Loucy (cell line): Measurements from ENCODE around the gene PDE8A.

Experiments used
- H2AFZ ChIP-seq: fragments of 200-600 bp; sonication (generic); 2 replicates; pipeline ENCODE4 v1.6.0; 2016; ENCODE audit warnings: antibody characterized with exemption, mild to moderate bottlenecking, low read length, moderate library complexity
- H3F3A ChIP-seq: fragments of 200-600 bp; 2 replicates; pipeline ENCODE4 v1.6.0; 2016; ENCODE audit warnings: antibody characterized with exemption, low read depth, mild to moderate bottlenecking
- H3K27me3 ChIP-seq: fragments of 200-600 bp; sonication (generic); 2 replicates; pipeline ENCODE4 v1.6.1; 2014; ENCODE audit warnings: low read length, mild to moderate bottlenecking; ENCODE audit not compliant: insufficient read depth, poor library complexity, severe bottlenecking
- H3K36me3 ChIP-seq: fragments of 200-600 bp; sonication (generic); 2 replicates; pipeline ENCODE4 v1.6.1; 2016; ENCODE audit warnings: low read length; ENCODE audit not compliant: insufficient read depth
- H3K4me1 ChIP-seq: fragments of 200-600 bp; sonication (generic); 2 replicates; pipeline ENCODE4 v1.5.1; 2014; ENCODE audit warnings: low read length, mild to moderate bottlenecking; ENCODE audit not compliant: insufficient read depth, poor library complexity, severe bottlenecking
- H3K4me2 ChIP-seq: fragments of 200-600 bp; sonication (generic); 2 replicates; pipeline ENCODE4 v1.6.0; 2014; ENCODE audit warnings: antibody characterized with exemption, low read length, low read depth, mild to moderate bottlenecking; ENCODE audit not compliant: poor library complexity, severe bottlenecking
- H3K4me3 ChIP-seq: fragments of 200-600 bp; sonication (generic); 2 replicates; pipeline ENCODE4 v1.5.1; 2014; ENCODE audit warnings: low read length, mild to moderate bottlenecking, mixed read lengths; ENCODE audit not compliant: poor library complexity, severe bottlenecking
- H3K79me2 ChIP-seq: fragments of 200-600 bp; sonication (generic); 2 replicates; pipeline ENCODE4 v1.6.1; 2014; ENCODE audit warnings: low read length; ENCODE audit not compliant: insufficient read depth
- H3K9ac ChIP-seq: fragments of 200-600 bp; sonication (generic); 2 replicates; pipeline ENCODE4 v1.6.0; 2014; ENCODE audit warnings: mild to moderate bottlenecking, low read depth, low read length, moderate library complexity; ENCODE audit not compliant: poor library complexity, severe bottlenecking
- H3K9me2 ChIP-seq: fragments of 200-600 bp; sonication (generic); replicated peaks from 2 replicates; pipeline ENCODE4 v1.6.1; 2016; ENCODE audit warnings: low read depth, low read length, mixed read lengths
- H3K9me3 ChIP-seq: fragments of 200-600 bp; sonication (generic); 2 replicates; pipeline ENCODE4 v1.6.1; 2014; ENCODE audit warnings: mild to moderate bottlenecking, antibody characterized with exemption, low read length, low read depth; ENCODE audit not compliant: insufficient read depth
- H4K20me1 ChIP-seq: fragments of 200-600 bp; sonication (generic); 2 replicates; pipeline ENCODE4 v1.6.0; 2014; ENCODE audit warnings: antibody characterized with exemption, low read length, mild to moderate bottlenecking; ENCODE audit not compliant: insufficient read depth, poor library complexity, severe bottlenecking
- CTCF ChIP-seq: fragments of 200-600 bp; sonication (generic); conservative IDR thresholded peaks from 2 replicates; pipeline ENCODE4 v1.5.1; 2014; ENCODE audit warnings: mild to moderate bottlenecking, antibody characterized with exemption, low read length
- EZH2phosphoT487 ChIP-seq: fragments of 200-600 bp; IDR thresholded peaks from 2 replicates; pipeline ENCODE4 v1.6.1; 2018; ENCODE audit warnings: antibody characterized with exemption, mild to moderate bottlenecking, moderate library complexity, borderline replicate concordance

Gene PDE8A

GRCh38 chr15:84962955-84963354 is 18.7 kb upstream of the PDE8A start:
- Histone ChIP-seq H3K4me2 (no peak overlapping the region), H3F3A (no peaks in the 10 kb centered on the region), H2AFZ (no peak overlapping the region), H3K4me1 (peaks cover 6% of the 10 kb centered on the region), H4K20me1 (no peaks in the 10 kb centered on the region), H3K9me2 (no peaks in the 10 kb centered on the region), H3K9ac (no peak overlapping the region), H3K36me3 (no peaks in the 10 kb centered on the region), H3K79me2 (no peaks in the 10 kb centered on the region), H3K9me3 (no peaks in the 10 kb centered on the region), H3K4me3 (no peak overlapping the region), H3K27me3 (no peaks in the 10 kb centered on the region)
- TF ChIP-seq EZH2phosphoT487 (no peak), CTCF (no peak)

- no peak for TF ChIP-seq CTCF
- TF ChIP-seq EZH2phosphoT487: no peak
- no peaks in the 10 kb centered on the region for H3K36me3 ChIP-seq
- no peaks in the 10 kb centered on the region for H4K20me1 ChIP-seq
- H3K9me3 ChIP-seq: no peaks in the 10 kb centered on the region
- no peak overlapping the region for H3K9ac ChIP-seq
- no peaks in the 10 kb centered on the region for H3K27me3 ChIP-seq
- no peaks in the 10 kb centered on the region for H3K4me1 ChIP-seq
- no peaks in the 10 kb centered on the region for H3K9me2 ChIP-seq
- no peak overlapping the region for H3K4me2 ChIP-seq
- no peak overlapping the region for H2AFZ ChIP-seq
- no peak overlapping the region for H3K4me3 ChIP-seq
- no peaks in the 10 kb centered on the region for H3F3A ChIP-seq
- no peaks in the 10 kb centered on the region for H3K79me2 ChIP-seq
Measured at GRCh38 chr15:84967380-84967779, 14.3 kb upstream of the PDE8A start.

DNA sequence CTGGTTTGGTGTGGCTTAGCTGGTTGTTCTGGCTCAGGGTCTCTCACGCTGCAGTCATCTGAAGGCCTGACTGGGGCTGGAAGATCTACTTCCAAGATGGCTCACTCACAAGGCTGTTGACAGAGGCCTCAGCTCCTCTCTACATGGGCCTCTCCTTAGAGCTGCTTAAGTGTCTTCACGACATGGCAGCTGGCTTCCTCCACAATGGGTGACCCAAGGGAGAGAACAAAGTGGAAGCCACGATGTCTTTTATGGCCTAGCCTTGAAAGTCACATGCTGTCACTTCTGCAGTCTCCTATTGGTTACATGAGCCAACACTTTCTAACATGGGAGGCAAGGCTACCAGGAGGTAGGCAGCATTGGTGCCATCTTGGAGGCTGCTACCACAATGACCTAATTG is 13.4 kb upstream of the PDE8A start:
- no peaks in the 10 kb centered on the region for H3K79me2 ChIP-seq
- TF ChIP-seq CTCF (no peak), EZH2phosphoT487 (no peak)
- no peaks in the 10 kb centered on the region for H4K20me1 ChIP-seq
- H3K9me3 ChIP-seq: no peaks in the 10 kb centered on the region
- H3K36me3 ChIP-seq: no peaks in the 10 kb centered on the region
- H3K4me3 ChIP-seq: no peak overlapping the region
- no peaks in the 10 kb centered on the region for H3K27me3 ChIP-seq
- no peaks in the 10 kb centered on the region for H3K9me2 ChIP-seq
- H3K4me1 ChIP-seq: no peaks in the 10 kb centered on the region
- H2AFZ ChIP-seq: no peak overlapping the region
- H3F3A ChIP-seq: no peaks in the 10 kb centered on the region
- H3K4me2 ChIP-seq: no peak overlapping the region
- no peak overlapping the region for H3K9ac ChIP-seq
